Epithelial cell of proximal tubule (primary cell): ENCODE results near the gene GANC. TPM values are rescaled to one million over a fixed set of nuclear protein-coding genes. Genes with fewer than 3 reads are reported as not detected.

ENCODE experiments used
- DNase-seq: peaks from one replicate; pipeline ENCODE4 v3.0.0-alpha.2; 2011; ENCODE audit warnings: low read depth
- H3K4me3 ChIP-seq: 2 replicates; pipeline ENCODE4 v1.5.1; 2011; ENCODE audit warnings: low read depth, mild to moderate bottlenecking, low read length
- total RNA-seq: library from RNA; depleted of rRNA; stranded (reverse); fragments of >200 nt; gene quantifications from 2 replicates; pipeline ENCODE4 v1.2.3, GENCODE V29; 2015
- TF ChIP-seq, protein P1 (sequence below): conservative IDR thresholded peaks from 2 replicates; pipeline ENCODE4 v1.5.1; 2012; ENCODE audit warnings: low read depth, mild to moderate bottlenecking, low read length

Gene GANC
- total RNA-seq, 1 donor from 2014 or later: 13.1 TPM

GRCh38 chr15:42363487-42363886 lies 90.5 kb downstream of the GANC start:
- no peak for DNase-seq
- H3K4me3 ChIP-seq: no peak overlapping the region
- TF ChIP-seq, protein P1, sequence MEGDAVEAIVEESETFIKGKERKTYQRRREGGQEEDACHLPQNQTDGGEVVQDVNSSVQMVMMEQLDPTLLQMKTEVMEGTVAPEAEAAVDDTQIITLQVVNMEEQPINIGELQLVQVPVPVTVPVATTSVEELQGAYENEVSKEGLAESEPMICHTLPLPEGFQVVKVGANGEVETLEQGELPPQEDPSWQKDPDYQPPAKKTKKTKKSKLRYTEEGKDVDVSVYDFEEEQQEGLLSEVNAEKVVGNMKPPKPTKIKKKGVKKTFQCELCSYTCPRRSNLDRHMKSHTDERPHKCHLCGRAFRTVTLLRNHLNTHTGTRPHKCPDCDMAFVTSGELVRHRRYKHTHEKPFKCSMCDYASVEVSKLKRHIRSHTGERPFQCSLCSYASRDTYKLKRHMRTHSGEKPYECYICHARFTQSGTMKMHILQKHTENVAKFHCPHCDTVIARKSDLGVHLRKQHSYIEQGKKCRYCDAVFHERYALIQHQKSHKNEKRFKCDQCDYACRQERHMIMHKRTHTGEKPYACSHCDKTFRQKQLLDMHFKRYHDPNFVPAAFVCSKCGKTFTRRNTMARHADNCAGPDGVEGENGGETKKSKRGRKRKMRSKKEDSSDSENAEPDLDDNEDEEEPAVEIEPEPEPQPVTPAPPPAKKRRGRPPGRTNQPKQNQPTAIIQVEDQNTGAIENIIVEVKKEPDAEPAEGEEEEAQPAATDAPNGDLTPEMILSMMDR: no peak

- TF ChIP-seq, protein P1: no peak
- no peak for DNase-seq
- no peak overlapping the region for H3K4me3 ChIP-seq
Measured at GRCh38 chr15:42363942-42364341, 90.9 kb downstream of the GANC start.

DNA sequence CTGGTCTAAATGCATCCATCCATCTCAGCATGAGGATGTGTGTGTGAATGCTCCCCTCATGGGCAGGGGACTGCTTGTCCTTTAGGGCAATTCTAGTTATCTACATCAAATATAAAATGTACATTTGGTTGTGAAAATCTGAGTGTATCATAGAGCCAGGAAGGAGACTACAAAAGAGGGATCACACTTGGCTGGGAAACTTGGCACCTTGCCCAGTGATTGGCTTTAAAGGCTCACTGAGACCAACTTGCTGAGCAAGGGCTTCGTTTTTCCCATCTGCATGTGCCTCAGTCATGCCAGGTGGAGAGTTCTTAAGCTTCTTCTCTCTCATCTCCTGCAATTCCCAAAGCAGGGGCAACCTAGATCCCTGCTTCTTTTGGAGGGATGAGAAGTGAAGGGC lies 91.5 kb downstream of the GANC start:
- TF ChIP-seq, protein P1: no peak
- DNase-seq: no peak

GRCh38 chr15:42365921-42366550 lies 93.0 kb downstream of the GANC start:
- DNase-seq: no peak

More for the DNA sequence above, 91.5 kb downstream of the GANC start:
- no peak overlapping the region for H3K4me3 ChIP-seq

GRCh38 chr15:42367041-42367440 lies 94.0 kb downstream of the GANC start:
- no peak overlapping the region for H3K4me3 ChIP-seq
- TF ChIP-seq, protein P1: no peak
- DNase-seq: no peak

More at GRCh38 chr15:42365921-42366550, 93.0 kb downstream of the GANC start:
- TF ChIP-seq, protein P1: no peak
- H3K4me3 ChIP-seq: no peak overlapping the region

- DNase-seq: no peak
- H3K4me3 ChIP-seq: no peak overlapping the region
- TF ChIP-seq, protein P1: no peak
Measured at GRCh38 chr15:42368096-42368495, 95.1 kb downstream of the GANC start.

- DNase-seq: no peak
- H3K4me3 ChIP-seq: no peak overlapping the region
- TF ChIP-seq, protein P1: no peak
Measured at GRCh38 chr15:42371096-42371495, 98.1 kb downstream of the GANC start.
